ENCODE measurements around the gene NFS1.
"Not testable (repeated sequence)": the region's sequence is repeated elsewhere in the genome, so short reads cannot be mapped to it uniquely, and the experiment has no call there.

NFS1 gene

DNA sequence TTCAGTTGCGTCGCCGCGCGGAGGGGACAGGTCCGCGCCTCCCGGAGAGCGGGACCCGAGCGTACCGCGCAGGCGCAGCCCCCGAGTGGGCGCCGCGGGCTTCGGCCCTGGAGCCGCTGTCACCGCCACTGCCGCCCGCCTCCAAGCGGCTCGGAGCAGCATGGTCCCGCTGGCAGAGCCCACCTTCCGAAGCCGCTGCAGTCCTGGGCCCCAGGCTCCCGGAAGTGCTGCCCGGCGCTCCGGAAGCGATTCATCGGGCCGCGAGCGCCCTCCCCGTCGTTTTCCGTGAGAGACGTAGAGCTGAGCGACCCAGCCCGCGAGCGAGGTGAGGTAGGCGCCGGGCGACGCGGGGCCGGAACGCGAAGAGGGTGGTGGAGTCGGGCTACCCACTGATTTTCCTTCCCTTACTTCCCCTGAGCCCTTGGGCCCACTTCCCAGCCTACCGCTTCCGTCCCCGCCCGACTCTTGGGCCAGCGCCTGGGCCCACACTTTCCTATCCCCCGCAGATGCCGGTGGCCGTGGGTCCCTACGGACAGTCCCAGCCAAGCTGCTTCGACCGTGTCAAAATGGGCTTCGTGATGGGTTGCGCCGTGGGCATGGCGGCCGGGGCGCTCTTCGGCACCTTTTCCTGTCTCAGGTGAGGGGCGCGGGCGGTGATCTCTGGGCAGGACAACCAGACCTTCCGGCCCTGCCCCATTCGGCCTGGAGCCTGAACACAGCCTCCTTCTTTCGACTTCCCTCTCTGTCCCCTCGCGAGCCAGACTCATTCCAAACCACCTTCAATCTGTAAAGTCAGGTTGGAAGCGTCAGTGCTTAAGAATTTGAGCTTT lies at the start of gene NFS1, which contains the start of gene ROMO1:
Gene NFS1, minus strand, starts transcription at position 226 of the 830 bp plus-strand sequence. Its CDS starts 64 bp downstream, at position 162.
Gene ROMO1, plus strand, starts transcription at position 279 of the 830 bp plus-strand sequence. Its CDS starts 228 bp downstream, at position 507.
- no peaks in the 10 kb centered on the region for H3K27me3 ChIP-seq (ENCODE audit: control insufficient read depth in 5 of 5, insufficient read depth in 4 of 5, low read length in 5 of 5)
- peak within 1 kb of the TSS; percentile 83 to 98 (median 87) for H3K9ac ChIP-seq (ENCODE audit: low read length in 5 of 5)
- peaks cover 20 to 43% (median 35%) of the 10 kb centered on the region in 5 donors for H3K36me3 ChIP-seq (ENCODE audit: control insufficient read depth in 5 of 5, insufficient read depth in 5 of 5, low read length in 5 of 5)

DNA sequence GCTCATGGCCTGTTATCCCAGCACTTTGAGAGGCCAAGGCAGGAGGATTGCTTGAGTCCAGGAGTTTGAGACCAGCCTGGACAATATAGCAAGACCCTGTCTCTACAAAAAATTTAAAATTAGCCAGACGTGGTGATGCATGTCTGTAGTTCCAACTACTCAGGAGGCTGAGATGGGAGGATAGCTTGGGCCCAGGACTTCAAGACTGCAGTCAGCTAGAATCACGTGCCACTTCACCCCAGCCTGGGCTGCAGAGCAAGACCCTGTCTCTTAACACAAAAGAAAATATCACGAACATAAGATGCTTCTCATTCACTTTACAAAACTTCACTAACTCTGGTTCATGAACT lies 45.3 kb upstream of the NFS1 start:
- H3K9me3 ChIP-seq (ENCODE audit: control insufficient read depth in 5 of 5, low read length in 5 of 5); H3K4me3 ChIP-seq (ENCODE audit: low read depth in 1 of 5, low read length in 5 of 5); H3K27me3 ChIP-seq (ENCODE audit: control insufficient read depth in 5 of 5, insufficient read depth in 4 of 5, low read length in 5 of 5); H3K9ac ChIP-seq (ENCODE audit: low read length in 5 of 5): not testable (repeated sequence)
- Histone ChIP-seq H3K4me1 (ENCODE audit: control insufficient read depth in 5 of 5, insufficient read depth in 5 of 5, low read length in 5 of 5) (peaks cover 0 to 30% (median 23%) of the 10 kb centered on the region in 5 donors), H3K36me3 (ENCODE audit: control insufficient read depth in 5 of 5, insufficient read depth in 5 of 5, low read length in 5 of 5) (peaks cover 6 to 12% (median 12%) of the 10 kb centered on the region in 5 donors), H3K27ac (ENCODE audit: low read depth, low read length) (peak overlapping the region; percentile 100)

More for the DNA sequence above, at the start of gene NFS1, which contains the start of gene ROMO1:
- H3K4me1 ChIP-seq (ENCODE audit: control insufficient read depth in 5 of 5, insufficient read depth in 5 of 5, low read length in 5 of 5) = peaks cover 4 to 28% (median 25%) of the 10 kb centered on the region in 5 donors
- H3K4me3 ChIP-seq (ENCODE audit: low read depth in 1 of 5, low read length in 5 of 5) = peak within 1 kb of the TSS; percentile 76 to 98 (median 95)
- H3K9me3 ChIP-seq (ENCODE audit: control insufficient read depth in 5 of 5, low read length in 5 of 5) = no peaks in the 10 kb centered on the region
- peak within 1 kb of the TSS; percentile 86 for H3K27ac ChIP-seq (ENCODE audit: low read depth, low read length)

DNA sequence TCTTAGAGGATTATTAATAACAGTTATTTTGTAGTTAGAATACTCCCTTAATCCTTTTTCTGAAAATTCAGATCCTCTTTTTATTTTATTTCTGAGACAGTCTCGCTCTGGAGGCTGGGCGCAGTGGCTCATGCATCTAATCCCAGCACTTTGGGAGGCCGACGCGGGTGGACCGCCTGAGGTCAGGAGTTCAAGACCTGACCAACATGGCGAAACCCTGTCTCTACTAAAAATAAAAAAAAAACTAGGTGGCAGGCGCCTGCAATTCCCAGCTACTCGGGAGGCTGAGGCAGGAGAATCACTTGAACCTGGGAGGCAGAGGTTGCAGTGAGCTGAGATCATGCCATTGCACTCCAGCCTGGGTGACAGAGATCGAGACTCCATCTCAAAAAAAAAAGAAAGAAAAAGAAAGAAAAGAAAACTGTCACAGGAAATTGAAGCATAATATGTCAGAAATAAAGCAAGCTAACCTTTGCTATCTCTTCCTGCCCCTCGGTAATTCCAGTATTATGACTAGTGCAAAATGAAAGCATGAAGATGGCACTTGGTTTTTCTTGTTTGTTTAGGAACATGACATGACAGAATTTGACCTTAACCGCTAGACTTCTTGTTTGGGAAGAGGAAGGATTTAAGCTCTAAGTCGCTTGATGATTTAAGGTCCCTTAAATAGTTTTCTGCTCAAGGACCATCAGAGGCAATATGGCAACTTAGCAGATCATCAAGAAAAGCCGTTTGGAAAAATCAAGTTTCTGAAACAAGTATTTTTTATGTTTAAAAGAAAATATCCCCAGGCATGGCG lies 44.7 kb upstream of the NFS1 start:
- Histone ChIP-seq H3K4me1 (ENCODE audit: control insufficient read depth in 5 of 5, insufficient read depth in 5 of 5, low read length in 5 of 5) (peaks cover 0 to 34% (median 28%) of the 10 kb centered on the region in 5 donors), H3K9ac (ENCODE audit: low read length in 5 of 5) (peak overlapping the region in 2 of 5 donors; percentile 6 to 99), H3K4me3 (ENCODE audit: low read depth in 1 of 5, low read length in 5 of 5) (peak overlapping the region in 4 of 5 donors; percentile 12 to 95 (median 66)), H3K36me3 (ENCODE audit: control insufficient read depth in 5 of 5, insufficient read depth in 5 of 5, low read length in 5 of 5) (peaks cover 11 to 18% (median 13%) of the 10 kb centered on the region in 5 donors), H3K27ac (ENCODE audit: low read depth, low read length) (peak overlapping the region; percentile 100), H3K9me3 (ENCODE audit: control insufficient read depth in 5 of 5, low read length in 5 of 5) (no peaks in the 10 kb centered on the region), H3K27me3 (ENCODE audit: control insufficient read depth in 5 of 5, insufficient read depth in 4 of 5, low read length in 5 of 5) (no peaks in the 10 kb centered on the region)

DNA sequence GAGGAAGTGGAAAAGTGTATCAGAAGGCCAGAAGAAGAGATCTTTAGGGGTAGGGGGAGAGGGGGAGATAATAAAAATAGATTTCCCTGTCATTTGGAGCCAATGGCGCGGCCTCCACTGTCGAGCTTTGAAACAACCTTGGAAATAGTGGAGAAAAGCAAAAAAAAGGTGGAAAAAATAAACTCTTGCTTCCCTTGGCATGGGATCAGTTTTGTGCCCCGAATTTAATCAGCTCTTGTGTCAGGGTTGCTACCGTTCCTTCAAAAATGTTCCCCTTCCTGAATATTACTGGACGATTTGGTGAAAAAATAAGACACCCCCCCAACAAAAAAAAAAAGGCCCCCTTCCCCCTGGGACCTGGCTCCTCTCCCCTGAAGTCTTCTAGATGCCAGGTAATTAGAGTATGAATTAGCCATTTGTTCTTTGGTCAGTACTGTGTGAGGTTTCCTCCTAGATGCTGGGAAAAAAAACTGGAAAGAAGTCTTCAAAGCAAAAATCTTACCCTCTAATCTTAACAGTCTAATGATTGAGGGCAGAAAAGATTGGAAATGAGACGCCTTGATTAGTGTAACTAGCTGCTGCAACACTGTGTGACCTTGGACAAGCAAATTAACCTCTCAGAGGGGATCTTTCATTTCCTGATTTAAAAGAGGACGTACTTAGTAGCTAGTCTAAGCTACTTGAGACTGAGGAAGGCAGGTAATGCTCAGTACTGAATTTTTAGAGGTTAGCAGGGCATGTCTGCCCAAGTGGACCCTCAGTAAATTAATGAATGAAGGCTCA lies 43.8 kb upstream of the NFS1 start:
- H3K9me3 ChIP-seq (ENCODE audit: control insufficient read depth in 5 of 5, low read length in 5 of 5) = no peaks in the 10 kb centered on the region
- peak overlapping the region; percentile 63 to 97 (median 90) for H3K4me3 ChIP-seq (ENCODE audit: low read depth in 1 of 5, low read length in 5 of 5)
- peaks cover 0 to 41% (median 38%) of the 10 kb centered on the region in 5 donors for H3K4me1 ChIP-seq (ENCODE audit: control insufficient read depth in 5 of 5, insufficient read depth in 5 of 5, low read length in 5 of 5)
- H3K27ac ChIP-seq (ENCODE audit: low read depth, low read length) = peak overlapping the region; percentile 100
- H3K9ac ChIP-seq (ENCODE audit: low read length in 5 of 5) = peak overlapping the region; percentile 81 to 99 (median 99)
- H3K27me3 ChIP-seq (ENCODE audit: control insufficient read depth in 5 of 5, insufficient read depth in 4 of 5, low read length in 5 of 5) = no peaks in the 10 kb centered on the region
- H3K36me3 ChIP-seq (ENCODE audit: control insufficient read depth in 5 of 5, insufficient read depth in 5 of 5, low read length in 5 of 5) = peaks cover 20 to 27% (median 21%) of the 10 kb centered on the region in 5 donors

DNA sequence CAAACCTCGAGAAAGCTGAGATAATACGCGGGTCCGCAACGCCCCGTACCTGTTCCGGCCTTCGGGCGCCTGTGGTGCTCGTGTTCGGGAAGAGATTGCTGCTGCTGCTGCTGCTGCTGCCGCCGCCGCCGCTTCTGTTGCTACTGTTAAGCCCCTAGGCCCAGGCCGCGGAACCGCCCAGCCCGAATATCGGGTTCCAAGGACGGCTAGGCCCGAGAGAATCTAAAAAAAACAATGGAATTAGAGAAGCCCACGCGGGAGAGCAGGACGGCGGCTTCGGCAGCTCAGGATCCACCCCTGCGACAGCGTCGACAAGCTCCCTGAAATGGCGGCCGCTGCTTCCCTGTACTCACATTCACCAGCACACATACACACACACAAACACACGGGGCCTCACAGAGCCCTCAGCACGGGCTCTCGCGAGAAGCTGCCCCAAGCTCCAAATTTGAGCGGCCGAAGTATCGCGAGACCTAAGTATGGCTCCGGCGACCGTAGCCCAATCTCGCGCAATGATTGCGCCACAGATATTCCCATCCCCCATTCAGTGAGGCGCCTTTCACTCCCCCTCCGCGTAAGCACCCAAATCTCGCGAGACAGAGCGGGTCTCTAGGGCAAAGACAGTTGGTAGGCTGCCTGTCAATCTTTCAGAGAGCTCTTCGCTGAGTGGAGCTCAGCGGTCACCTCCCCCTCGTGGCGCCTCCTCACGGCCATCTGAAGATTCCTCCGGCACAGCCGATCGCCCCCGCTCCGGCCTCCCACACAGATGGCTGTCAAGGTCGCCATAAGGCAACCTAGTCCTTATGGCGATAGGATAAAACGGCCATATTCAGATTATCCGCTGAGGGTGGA lies 43.0 kb upstream of the NFS1 start, which contains the start of gene RBM39:
Gene RBM39, minus strand, starts transcription at position 369 of the 849 bp plus-strand sequence. CDS start 1,386 bp downstream, outside the sequence.
- Histone ChIP-seq H3K27ac (ENCODE audit: low read depth, low read length) (peak within 1 kb of the TSS; percentile 100), H3K36me3 (ENCODE audit: control insufficient read depth in 5 of 5, insufficient read depth in 5 of 5, low read length in 5 of 5) (peaks cover 20 to 35% (median 27%) of the 10 kb centered on the region in 5 donors), H3K27me3 (ENCODE audit: control insufficient read depth in 5 of 5, insufficient read depth in 4 of 5, low read length in 5 of 5) (no peaks in the 10 kb centered on the region), H3K4me3 (ENCODE audit: low read depth in 1 of 5, low read length in 5 of 5) (peak within 1 kb of the TSS; percentile 93 to 97 (median 95)), H3K9ac (ENCODE audit: low read length in 5 of 5) (peak within 1 kb of the TSS; percentile 96 to 100 (median 100)), H3K9me3 (ENCODE audit: control insufficient read depth in 5 of 5, low read length in 5 of 5) (no peaks in the 10 kb centered on the region), H3K4me1 (ENCODE audit: control insufficient read depth in 5 of 5, insufficient read depth in 5 of 5, low read length in 5 of 5) (peaks cover 0 to 41% (median 38%) of the 10 kb centered on the region in 5 donors)

DNA sequence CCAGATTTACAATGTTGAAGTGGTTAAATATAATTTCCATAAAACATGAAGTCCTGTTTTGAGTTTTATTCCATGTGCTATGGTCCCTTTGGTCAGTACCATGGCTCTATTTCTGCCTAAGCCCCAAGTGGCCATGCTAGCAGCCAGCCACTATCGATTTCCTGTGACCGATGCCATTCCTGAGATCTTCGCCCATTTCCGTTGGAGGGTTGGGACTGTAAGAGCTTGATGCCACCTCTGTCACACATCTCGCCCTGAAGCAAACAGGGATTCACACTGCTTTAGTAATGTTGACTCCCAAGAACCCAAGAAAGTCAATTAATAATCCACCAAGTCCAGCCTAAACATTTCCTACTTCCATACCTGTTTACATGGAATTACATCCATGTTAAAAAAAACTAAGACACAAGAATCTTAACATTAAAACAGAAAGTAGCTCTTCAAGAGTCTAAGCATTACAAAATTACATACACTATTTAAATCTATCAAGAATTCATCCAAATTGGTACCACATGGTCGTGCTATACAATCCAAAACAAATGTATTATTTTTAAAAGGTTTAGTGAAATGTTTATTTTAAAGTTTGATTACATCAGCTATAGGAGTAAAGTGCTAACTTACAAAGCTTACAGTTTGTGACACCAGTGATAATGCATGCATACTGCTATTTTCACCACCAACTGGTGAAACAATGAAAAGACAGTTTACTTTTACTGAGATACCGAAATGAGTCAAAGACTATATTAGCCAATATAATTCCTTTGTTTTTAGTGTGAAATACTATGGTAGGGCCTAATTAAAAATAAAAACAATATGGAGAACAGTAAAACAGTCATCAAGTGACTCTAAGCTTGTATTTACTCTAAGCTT lies 40.4 kb upstream of the NFS1 start:
- H3K4me1 ChIP-seq (ENCODE audit: control insufficient read depth in 5 of 5, insufficient read depth in 5 of 5, low read length in 5 of 5) = peaks cover 0 to 62% (median 51%) of the 10 kb centered on the region in 5 donors

DNA sequence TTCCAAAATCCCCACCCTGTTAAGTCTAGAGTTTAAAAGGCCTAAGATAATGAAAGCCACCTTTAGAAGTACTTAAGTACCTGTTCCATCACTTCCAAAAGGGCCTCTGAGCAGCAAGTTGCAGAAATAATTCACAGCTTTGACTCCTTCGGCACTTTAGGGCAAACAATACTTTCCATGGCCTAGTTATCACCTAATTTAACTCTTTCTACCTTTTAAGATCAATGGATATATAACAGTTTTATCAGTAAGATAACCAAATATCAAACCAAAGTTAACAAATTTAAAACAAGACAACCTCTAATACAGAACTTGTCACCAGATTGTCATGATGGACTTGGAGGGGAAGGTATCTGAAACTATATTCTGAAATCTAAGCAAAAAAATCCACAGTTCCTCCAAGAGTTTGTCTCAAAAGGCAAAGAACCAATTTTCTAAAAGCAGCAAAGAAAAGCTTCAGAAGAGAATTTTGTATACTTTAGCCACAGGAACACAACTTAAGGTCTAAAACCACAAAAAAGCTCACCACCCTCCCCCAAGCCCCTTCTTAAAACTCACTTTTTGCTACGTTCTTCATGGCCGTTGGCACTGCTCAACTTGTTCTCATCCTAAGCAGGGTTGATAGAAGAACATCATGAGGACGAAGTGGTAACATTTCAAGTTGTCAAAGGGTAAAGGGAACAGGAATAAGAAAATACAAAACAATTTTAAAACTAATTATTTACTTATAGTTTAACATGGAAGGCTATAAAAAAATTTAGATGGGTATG lies 39.4 kb upstream of the NFS1 start:
- Histone ChIP-seq H3K9ac (ENCODE audit: low read length in 5 of 5) (peak overlapping the region in 2 of 5 donors; percentile 19 to 48), H3K27ac (ENCODE audit: low read depth, low read length) (peak overlapping the region; percentile 67), H3K4me1 (ENCODE audit: control insufficient read depth in 5 of 5, insufficient read depth in 5 of 5, low read length in 5 of 5) (peaks cover 0 to 64% (median 60%) of the 10 kb centered on the region in 5 donors), H3K27me3 (ENCODE audit: control insufficient read depth in 5 of 5, insufficient read depth in 4 of 5, low read length in 5 of 5) (no peaks in the 10 kb centered on the region), H3K4me3 (ENCODE audit: low read depth in 1 of 5, low read length in 5 of 5) (no peak overlapping the region), H3K9me3 (ENCODE audit: control insufficient read depth in 5 of 5, low read length in 5 of 5) (no peaks in the 10 kb centered on the region), H3K36me3 (ENCODE audit: control insufficient read depth in 5 of 5, insufficient read depth in 5 of 5, low read length in 5 of 5) (peaks cover 40 to 68% (median 52%) of the 10 kb centered on the region in 5 donors)

More for the DNA sequence above, 40.4 kb upstream of the NFS1 start:
- Histone ChIP-seq H3K27me3 (ENCODE audit: control insufficient read depth in 5 of 5, insufficient read depth in 4 of 5, low read length in 5 of 5) (no peaks in the 10 kb centered on the region), H3K9me3 (ENCODE audit: control insufficient read depth in 5 of 5, low read length in 5 of 5) (no peaks in the 10 kb centered on the region), H3K9ac (ENCODE audit: low read length in 5 of 5) (peak overlapping the region in 4 of 5 donors; percentile 1 to 100 (median 85)), H3K4me3 (ENCODE audit: low read depth in 1 of 5, low read length in 5 of 5) (peak overlapping the region; percentile 93 to 97 (median 95)), H3K27ac (ENCODE audit: low read depth, low read length) (peak overlapping the region; percentile 100), H3K36me3 (ENCODE audit: control insufficient read depth in 5 of 5, insufficient read depth in 5 of 5, low read length in 5 of 5) (peaks cover 30 to 59% (median 43%) of the 10 kb centered on the region in 5 donors)
